HG03060 (cell line): ENCODE results near the gene PRR14.
"Not testable (repeated sequence)": the region's sequence is repeated elsewhere in the genome, so short reads cannot be mapped to it uniquely, and the experiment has no call there.

Experiments used
- ATAC-seq: cut with Tn5 transposase; IDR thresholded peaks from one replicate; pipeline ENCODE4 v1.9.1; 2021; ENCODE audit warnings: low read depth, moderate number of reproducible peaks; ENCODE audit not compliant: unreplicated experiment

The PRR14 gene

DNA sequence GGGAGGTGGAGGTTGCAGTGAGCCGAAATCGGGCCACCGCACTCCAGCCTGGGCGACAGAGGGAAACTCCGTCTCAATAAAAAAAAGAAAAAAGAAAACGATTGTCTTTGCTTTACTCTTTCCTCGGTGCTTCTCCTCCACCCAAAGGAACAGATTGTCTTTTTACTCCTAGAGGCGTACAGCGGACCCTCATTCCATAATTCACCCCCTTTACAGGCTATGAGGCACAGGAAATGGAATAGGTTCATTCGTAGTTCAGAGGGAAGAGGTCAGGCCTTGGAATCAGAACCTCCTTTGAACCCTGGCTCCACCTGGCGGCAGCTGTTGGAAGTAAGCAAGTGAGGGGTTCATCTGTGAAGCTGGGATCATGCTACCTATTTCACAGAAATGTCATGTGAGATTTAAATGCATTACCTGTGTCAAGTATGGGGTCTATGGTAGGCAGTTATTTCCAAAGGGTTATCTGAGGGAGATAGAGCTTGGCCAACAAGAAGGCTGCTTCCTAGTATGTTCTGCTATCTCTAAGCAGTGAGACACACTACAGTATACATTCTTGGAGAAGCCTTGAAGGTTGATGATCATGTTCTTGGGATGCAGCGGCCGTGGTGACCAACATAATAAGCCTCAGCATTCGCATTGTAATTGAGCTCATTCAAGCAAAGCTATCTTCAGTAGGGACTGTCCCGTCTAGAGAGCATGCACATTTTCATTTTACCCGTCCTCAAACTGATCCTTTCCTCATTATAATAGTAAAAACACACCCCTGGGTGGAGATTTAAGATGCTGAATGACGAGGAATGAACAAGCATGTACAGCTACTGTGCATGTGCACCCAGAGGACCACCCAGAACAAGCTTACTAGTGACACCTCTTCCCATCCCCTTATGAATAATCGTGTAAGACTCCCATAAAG lies 21.9 kb upstream of the PRR14 start:
- ATAC-seq, result no peak

DNA sequence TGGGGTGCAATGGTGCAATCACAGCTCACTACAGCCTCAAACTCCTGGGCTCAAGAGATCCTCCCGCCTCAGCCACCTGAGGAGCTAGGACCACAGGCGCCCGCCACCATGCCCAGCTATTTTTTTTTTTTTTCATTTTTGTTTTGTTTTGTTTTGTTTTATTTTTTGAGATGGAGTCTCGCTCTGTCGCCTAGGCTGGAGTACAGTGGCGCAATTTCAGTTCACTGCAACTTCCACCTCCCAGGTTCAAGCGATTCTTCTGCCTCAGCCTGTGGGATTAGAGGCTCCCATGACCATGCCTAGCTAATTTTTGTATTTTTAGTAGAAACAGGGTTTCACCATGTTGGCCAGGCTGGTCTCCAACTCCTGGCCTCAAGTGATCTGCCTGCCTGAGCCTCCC lies 18.3 kb upstream of the PRR14 start:
- ATAC-seq, result not testable (repeated sequence)

DNA sequence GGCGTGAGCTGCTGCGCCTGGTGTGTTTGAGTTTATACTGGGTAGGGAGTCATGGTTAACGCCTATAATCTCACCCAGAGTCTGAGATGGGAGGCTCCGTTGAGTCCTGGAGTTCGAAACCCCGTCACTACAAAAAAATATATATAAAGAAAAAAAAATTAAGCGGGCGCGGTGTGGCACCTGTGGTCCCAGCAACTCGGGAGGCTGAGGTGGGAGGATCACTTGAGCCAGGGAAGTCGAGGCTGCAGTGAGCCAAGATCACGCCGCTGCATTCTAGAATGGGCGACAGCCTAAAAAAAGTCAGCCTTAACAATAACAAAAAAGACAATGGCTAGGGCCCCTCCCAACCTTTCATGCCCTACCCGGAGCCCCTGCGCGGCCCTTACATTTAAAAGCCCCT lies 17.2 kb upstream of the PRR14 start:
- ATAC-seq, result no peak

DNA sequence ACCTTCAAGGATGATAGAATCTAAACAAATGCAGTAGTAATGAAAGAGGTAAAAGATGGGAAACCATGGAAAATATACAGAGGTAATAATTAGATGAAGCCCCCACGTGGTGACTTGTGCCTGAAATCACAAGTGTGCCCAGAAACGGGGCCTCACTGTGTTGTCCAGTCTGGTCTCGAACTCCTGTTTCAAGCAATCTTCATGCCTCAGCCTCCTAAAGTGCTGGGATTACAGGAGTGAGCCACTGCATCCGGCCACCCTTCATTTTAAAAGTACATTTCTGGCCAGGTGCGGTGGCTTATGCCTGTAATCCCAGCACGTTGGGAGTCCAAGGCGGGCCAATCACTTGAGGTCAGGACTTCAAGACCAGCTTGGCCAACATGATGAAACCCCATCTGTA lies 14.2 kb upstream of the PRR14 start:
- ATAC-seq, result no peak

DNA sequence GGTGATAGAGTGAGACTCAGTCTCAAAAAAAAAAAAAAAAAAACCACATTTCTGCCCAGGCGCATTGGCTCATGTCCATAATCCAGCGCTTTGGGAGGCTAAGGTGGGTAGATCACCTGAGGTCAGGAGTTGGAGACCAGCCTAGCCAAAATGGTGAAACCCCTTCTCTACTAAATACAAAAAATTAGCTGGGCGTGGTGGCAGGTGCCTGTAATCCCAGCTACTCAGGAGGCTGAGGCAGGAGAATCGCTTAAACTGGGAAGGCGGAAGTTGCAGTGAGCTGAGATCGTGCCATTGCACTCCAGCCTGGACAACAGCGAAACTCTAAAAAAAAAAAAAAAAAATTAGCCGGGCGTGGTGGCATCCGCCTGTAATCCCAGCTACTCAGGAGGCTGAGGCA lies 13.6 kb upstream of the PRR14 start:
- not testable (repeated sequence) for ATAC-seq

DNA sequence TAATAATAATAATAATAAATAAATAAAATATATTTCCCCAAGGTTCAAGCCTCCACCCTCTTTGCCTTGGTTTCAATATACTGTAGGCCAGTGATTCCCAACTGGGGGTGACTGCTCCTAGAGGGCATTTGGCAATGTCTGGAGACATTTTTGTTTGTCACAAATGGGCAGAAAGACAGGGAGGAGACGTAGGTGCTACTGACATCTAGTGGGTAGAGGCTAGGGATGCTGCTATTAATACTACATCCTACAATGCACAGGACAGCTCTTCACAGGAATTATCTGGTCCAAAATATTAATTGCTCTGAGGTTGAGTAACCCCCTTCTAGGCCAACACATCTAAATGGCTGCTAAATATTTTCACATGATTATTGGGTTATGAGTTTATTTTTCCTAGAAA lies 12.8 kb upstream of the PRR14 start:
- ATAC-seq, result no peak

DNA sequence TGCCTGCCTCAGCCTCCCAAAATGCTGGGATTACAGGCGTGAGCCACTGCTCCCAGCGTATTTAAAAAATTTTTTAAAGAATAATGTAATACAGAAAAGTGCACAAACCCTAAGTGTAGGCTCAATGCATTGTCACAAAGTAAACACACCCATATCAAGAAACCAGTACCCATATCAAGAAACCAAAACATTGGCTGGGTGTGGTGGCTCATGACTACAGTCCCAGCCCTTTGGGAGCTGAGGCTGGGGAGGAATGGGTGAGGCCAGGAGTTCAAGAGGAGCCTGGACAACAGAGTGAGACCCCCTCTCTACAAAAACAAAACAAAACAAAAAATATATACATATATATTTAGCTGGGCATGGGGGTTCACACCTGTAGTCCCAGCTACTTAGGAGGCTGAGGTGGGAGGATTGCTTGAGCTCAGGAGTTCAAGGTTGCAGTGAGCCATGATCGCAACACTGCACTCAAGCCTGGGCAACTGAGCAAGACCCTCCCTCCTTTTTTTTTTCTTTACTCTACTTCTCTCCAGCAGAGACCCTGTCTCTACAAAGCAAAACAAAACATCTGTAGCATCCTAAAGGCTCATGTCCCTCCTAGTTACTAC lies 9.3 kb upstream of the PRR14 start:
- no peak for ATAC-seq

DNA sequence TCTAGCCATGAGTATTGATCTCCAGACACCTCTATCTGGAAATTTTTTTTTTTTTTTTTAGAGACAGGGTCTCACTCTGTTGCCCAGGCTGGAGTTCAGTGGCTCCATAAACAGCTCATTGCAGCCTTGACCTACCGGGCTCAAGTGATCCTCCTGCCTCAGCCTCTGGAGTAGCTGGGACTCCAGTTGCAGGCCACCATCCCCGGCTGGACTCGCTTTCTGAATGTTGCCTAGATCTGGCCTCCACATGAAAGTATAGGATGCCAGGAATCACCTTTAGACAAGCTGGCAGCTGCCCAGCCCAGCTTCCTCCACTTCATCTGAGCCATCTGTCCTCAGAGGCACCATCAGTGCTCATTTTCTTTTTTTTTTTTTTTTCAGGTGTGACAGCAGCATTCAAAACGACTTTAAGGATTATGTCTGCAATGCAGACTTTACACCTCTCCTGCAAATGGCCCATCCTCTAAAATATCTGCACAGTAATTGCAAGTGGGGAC lies 6.4 kb upstream of the PRR14 start:
- ATAC-seq, result no peak

DNA sequence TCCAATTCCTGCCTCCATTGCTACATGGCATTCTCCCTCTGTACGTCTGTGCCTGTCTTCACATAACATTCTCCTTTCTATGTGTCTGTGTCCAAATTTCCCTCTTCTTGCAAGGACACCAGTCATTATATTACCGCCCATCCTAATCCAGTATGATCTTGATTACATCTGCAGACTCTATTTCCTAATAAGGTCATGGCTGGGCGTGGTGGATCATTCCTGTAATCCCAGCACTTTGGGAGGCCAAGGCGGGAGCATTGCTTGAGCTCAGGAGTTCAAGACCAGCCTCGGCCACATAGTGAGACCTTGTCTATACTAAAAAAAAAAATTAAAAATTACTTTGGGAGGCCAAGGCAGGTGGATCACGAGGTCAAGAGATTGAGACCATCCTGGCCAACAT lies 5.0 kb upstream of the PRR14 start:
- ATAC-seq, result no peak

DNA sequence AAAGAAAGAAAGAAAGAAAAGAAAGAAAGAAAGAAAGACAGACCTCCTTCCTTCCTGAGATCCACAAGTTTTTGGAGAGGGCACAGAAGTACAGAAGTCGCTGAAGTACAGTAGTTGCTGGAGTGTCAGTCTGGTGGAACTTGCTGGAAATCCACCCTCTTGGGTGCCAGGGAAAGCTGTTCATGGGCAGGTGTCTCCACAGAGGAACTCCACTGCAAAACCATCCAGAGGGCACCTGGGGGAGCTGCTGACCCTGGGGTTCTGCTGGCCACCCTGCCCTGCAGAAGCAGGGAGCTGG lies 3.5 kb upstream of the PRR14 start:
- ATAC-seq, result no peak

DNA sequence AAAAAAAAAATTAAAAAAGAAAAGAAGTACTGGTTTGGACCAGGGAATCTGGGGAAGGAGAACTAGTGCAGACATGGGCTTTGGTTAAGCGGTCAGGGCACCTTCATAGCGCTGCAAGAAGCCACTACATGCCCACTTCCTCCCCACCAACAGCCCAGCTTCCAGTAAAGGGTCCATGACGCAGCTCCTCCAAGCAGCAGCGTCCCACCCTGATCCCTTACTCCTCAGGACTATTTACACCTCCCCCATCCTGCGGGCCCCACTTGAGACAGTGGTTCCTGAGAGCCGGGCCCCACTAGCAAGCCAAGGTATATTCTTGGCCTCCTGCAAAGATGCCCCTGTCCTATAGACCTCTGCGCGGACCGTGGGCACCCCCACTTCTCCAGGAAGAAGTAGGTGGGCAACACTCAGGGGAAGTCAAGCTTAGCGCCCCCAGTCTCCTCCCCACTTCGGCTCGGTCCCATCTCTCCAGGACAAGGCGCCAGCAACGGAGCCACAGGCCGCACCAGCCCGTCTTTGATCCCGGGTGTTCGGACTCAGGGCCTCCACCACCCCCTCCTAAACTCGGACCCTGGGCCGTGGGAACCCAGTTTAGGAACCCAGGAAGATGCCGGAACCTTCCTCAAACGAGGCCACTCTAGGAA lies 913 bp upstream of the PRR14 start:
- no peak for ATAC-seq

DNA sequence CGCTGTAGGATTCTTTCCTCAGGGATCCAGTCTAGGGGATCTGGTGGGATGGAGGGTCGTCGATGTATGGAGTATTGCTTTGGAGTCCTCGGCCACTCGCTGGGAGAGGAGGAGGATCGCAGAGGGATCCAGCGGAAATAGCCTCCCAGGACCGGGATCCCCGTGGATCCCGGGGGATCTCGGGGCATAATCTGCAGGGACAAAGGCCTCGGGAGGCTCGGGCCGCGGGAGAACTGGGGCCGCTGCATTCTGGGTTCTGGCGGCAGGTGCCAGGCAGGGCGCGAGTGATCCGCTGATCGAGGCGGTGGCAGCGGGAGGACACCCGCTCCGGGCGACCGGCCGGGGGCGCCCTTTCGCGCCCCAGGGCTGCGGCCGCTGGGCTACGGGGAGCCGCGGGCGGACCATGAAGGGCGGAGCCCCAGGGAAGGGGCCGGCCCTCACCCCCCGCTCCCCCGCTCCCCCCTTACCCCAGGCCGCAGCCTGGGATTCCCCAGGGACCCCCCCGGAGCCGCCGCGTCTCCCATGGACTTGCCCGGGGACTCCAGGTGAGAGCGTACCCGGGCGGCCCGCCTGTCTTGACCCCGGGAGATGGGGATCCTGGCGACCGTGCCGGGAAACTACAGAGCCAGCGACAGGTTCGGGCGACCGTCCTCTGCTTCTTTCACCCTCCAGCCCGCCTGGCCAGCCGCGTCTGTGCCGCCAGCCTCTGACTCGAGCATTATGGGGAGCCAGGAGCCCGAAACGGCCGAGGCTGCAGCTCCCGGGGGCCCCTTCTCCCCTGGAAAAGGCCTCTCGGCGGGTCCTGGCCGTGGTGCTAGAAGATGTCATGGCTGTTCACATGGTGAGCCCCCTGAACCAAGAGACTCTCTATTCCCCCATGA lies 604 bp downstream of the PRR14 start:
- peak; percentile 19 for ATAC-seq

DNA sequence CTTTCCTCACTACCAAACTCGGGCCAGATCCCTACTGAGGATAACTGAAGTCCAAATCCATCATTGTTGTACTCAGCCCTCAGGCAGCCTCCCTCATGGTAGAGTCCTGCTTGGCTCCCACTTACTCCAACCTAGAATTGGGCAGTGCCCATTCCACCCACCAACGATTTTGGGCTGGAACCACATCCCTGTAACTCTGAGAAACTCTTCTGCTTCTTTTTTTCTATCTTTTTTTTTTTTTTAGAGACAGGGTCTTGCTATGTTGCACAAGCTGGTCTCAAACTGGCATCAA lies 1.2 kb downstream of the PRR14 start:
- no peak for ATAC-seq

DNA sequence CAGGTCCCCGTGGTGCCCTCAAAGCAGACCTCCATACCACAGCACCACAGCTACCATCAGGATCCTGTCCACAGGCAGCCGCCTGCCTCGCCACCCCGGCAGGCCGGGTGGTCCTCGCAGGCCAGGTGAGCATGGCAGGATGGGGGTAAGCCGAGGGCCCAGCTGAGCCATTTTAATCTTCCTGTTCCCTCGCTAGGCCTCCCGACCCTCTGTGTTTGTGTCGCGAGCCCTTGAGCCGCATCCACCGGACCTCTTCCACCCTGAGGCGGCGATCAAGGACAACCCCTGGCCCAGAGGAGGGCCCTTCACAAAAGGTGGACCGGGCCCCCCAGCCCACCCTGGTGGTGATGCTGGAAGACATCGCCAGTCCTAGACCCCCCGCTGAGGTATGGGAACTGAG lies 2.0 kb downstream of the PRR14 start:
- no peak for ATAC-seq

DNA sequence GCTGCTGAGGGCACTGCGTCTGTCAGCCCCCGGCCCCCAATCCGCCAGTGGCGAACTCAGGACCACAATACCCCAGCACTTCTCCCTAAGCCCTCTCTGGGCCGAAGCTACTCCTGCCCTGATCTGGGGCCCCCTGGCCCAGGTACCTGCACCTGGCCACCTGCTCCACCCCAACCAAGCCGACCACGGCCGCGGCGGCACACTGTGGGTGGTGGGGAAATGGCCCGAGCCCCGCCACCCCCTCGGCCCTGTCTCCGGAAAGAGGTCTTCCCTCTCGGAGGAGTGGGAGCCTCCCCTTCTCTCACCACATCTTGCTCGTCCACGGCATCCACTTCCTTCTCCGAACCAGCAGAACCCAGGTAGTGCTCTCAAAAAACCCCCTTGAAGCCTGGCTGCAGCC lies 4.1 kb downstream of the PRR14 start:
- no peak for ATAC-seq

DNA sequence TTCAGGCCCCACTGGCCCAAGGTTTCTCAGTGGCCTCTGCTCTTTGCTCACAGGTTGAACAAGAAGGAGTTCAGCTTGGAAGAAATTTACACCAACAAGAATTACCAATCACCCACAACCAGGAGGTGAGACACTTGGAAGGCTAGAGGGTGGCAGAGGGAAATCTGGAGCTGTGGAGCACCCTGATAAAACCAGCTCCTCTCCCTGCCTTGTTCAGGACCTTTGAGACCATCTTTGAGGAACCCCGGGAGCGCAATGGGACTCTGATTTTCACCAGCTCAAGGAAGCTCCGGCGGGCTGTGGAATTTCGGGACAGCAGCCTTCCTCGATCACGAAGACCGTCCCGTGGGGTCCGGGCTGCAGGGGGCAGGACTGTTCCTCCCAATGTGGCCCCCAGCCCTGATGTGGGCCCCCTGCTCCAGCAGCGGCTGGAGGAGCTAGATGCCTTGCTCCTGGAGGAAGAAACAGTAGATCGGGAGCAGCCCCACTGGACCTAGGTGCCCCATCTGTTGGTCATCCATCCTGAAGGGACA lies 5.1 kb downstream of the PRR14 start:
- ATAC-seq, result no peak

DNA sequence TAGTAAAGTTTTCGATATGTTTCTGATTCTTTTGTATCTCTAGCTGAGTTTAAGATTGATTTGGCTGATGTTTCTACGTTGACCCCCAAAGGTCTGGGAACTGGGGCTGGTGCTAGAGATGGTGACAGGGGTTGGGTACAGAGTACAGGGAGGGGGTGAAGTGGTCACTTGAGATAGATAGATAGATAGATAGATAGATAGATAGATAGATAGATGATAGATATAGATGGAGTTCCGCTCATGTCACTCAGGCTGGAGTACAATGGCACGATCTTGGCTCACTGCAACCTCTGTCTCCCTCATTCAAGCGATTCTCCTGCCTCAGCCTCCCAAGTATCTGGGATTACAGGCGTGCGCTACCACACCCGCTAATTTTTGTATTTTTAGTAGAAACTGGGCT lies 5.6 kb downstream of the PRR14 start:
- no peak for ATAC-seq

DNA sequence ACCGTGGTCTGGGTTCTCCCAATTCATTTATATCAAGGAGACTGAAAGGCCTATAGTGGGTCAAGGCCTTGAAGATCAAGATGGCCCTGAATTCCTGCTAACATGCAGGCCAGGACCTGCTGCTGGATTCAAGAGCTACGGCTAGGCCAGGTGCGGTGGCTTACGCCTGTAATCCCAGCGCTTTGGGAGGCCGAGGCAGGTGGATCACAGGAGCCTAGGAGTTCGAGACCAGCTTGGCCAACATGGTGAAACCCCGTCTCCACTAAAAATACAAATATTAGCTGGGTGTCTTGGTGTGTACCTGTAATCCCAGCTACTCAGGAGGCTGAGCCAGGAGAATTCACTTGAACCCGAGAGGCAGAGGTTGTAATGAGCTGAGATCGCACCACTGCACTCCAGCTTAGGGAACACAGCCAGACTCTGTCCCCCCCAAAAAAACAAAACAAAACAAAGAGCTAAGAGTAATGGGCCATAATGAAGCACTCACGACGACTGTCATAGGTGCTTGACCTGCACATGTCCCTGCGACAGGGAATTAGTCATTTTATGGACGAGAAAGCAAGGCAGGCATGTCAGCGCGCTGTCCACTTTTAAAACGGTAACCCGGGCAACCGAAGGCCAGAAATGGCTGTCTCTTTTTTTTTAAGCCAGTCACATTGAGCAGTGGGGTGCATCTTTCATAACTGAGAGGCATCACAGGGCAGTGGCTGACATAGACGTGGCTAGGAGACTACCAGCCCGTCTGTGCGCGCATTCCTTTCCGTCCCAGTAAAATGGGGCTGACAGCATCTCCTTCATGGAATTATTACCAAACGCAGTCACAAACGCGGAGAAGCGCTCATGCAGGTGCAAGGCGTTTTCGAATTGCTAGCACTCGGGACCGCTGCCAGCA lies 6.5 kb downstream of the PRR14 start:
- ATAC-seq, result no peak

DNA sequence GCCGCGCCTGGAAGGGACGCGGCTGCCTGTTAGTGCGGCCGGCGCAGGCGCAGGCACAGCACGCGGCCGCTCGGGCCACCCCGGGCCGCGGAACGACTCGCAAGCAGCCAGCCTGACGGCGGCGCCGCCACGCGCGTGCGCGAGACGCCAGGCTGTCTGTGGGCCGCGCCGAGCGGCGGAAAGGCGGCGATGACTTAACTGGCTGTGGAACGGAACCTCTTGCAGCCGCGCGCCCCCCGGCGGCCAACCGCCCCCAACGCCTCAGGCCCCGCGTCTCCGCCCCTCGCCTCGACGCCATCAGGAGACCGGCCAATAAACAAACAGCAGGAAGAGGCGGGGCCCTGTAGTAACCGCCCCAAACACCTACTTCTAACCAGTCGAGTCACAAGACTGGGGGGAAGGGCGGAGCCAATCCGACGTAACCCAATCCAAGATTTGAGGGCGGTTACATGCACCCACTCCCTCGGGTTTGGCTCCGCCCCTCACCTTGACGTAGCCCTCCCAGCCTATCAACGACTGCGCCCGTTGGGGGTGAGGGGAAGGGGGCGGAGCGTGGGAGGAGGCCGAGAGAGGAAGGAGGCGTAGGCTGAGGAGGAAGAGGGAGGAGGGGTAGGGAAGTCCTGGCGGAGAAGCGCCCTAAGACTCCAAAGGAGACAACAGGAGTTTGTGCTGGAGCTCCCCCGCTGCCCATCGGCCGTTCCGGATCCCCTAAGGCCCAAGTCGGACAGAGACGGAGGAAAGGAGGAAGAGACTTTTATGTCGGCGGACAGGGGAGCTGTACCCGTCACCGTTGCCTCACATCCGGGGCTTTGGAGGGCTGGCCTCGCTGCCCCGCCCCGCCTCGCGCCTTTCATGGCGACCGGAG lies 7.3 kb downstream of the PRR14 start, which contains the start of gene FBRS:
FBRS (plus strand) TSS at position 566 of the 865 bp plus-strand sequence. CDS start 1,088 bp downstream, outside the sequence.
- peak; percentile 68 for ATAC-seq
